ENCODE results near the gene NEGR1.

The NEGR1 gene

GRCh38 chr1:72111662-72112061, 170.7 kb downstream of the NEGR1 start:
- DNase-seq: no peak

DNA sequence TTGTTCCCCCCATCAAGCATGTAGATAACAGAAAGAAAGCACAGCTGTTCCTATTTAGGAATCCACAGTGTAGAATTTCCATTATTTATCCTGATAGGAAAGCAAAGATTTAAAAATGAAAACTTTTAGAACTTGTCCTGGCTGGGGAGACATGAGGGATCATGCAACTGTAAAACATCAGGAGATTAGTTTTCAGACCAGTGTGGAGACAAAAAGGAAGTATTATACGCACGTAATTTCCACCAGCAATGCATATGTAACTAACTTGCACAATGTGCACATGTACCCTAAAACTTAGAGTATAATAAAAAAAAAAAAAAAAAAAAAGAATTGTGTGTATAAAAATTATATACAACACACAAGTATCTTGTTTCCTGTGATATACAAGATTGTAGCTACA, 172.4 kb downstream of the NEGR1 start:
- no peak for DNase-seq

DNA sequence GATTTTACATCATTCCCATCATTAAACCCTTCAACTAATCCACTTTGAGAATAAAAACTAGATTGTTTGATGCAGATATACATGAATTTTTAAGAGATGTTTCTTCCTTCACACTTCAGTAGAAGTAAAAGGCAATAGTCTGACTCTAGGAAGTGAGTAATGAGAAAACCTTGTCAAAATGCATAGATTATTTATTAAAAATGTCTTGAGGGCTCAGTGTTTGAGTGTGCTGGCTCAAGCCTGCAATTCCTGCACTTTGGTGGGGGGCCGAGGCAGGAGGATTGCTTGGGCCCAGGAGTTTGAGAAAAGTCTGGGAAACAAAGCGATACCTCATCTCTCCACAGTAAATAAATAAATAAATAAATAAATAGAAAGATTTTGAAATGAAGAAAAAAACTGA, 177.1 kb downstream of the NEGR1 start:
- no peak for DNase-seq

- no peak for DNase-seq
These were observed 180.3 kb downstream of the NEGR1 start for GRCh38 chr1:72101840-72102632.

DNA sequence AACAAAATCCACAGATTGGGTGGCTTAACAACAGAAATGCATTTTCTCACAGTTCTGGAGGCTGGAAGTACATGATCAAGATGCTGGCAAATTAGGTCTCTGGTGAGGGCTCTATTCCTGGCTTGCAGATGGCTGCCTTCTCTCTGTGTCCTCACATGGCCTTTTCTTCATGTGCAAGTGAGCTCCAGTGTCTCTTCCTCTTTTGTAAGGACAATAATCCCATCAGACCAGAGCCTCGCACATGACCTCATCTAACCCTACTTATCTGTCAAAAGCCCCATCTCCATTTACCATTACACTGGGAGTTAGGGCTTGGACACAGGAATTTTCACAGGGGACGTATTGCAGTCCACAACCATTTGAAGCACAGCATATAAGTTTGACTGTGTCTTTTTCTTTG, 181.6 kb downstream of the NEGR1 start:
- no peak for DNase-seq

- no peak for DNase-seq
These were observed 184.3 kb downstream of the NEGR1 start for GRCh38 chr1:72097851-72098570.

- no peak for DNase-seq
These were observed 188.1 kb downstream of the NEGR1 start for GRCh38 chr1:72094209-72094608.

DNA sequence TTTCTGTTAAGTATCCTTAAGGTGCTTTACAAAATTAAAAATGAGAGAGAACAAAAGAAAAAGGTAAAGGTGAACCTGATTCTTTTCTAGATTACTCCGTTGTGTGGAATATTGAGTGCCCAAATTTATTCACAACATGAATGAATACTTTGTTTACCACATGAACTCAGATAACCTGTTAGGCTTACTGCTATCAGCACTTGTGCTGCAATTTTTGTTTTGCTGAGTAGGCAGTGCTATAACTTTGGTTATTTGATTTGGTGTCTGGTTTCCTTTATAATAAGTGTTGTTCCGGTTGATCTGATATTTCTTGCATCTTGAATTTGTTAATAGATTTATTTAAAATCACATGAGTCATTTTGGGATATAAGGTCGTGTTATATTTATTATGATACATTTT, 195.9 kb downstream of the NEGR1 start:
- no peak for DNase-seq

- no peak for DNase-seq
These were observed 206.9 kb downstream of the NEGR1 start for GRCh38 chr1:72075425-72075824.

DNA sequence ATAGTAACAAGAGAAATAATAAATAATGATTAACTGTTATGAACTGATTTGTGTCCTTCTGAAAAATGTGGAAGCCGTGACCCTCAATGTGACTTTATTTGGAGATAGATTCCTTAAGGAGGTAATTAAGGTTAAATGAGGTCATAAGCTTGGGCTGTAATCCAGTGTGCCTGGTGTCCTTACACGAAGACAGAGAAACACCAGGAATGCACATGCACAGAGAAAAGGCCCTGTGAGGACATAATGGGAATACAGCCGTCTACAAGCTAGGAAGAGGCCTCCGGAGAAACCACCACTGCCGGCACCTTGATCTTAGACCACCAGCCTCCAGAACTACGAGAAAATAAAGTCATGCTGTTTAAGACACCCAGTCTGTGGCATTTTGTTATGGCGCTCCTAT, 215.9 kb downstream of the NEGR1 start:
- no peak for DNase-seq

DNA sequence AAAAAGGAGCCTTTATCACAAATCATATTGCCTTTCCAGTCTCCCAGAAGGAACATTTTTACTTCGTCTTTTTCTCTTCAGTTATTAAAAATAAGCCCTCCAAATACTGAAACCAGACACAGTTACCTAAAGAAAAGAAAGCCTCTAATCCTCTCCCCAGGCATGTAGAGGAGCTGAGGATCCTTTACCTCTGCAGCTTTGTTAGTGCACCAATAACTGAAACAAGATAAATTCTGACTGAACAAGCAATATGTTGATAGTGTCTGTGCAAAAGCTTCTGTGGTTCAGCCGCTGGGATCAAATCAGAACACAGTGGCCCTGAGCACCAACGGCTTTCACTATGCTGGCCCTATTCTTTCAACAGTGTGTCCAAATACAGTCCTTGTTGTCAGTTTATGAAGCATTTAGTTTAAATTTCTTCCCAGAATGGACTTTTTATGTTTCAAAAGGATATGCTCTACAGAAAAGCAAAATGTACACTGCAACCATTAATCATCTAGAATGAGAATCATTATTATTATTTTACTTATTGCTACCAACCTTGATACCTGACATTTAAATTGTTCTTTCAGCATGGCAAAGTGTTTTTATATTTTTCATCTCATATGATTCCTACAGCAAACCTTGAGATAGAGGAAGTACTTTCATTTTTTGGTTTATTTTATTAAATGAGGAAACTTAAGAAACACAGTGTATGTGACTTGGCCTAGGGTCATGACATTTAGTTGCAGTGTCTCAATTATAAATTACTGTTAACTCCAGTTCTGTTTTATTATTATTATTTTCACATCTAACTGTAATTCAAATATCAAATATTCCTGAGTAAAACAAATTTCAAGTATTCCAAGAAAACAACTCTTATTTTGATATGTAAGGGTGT, 217.9 kb downstream of the NEGR1 start:
- DNase-seq: no peak

DNA sequence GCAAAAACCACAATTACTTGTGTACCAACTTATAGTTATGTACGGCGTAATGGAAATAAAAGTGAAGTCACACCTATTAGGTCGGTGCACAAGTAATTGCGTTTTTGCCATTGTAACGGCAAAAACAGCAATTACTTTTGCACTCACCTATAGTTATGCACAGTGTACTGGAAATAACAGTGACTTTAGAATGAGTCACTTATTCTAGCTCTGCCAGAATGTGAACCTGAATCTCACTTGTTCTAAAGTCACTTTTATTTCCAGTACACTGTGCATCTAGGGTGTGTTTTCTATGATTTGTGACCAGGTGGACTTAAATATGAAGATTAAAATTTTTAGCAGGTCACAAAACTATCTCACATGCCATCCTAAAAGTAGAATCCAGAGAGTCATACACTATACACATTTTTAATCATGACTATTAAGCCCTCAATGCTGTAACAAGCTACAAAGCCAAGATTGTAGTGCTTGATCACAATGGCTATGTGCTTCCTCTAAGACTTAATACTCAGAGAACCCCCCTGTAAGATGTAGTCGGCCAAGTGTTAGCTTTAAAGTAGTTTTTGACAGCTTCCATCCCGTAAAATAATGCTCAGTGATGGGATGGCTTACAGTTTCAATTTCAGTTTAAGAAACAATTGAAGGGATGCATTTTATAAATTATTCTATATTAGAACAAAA, 218.8 kb downstream of the NEGR1 start:
- DNase-seq: no peak

DNA sequence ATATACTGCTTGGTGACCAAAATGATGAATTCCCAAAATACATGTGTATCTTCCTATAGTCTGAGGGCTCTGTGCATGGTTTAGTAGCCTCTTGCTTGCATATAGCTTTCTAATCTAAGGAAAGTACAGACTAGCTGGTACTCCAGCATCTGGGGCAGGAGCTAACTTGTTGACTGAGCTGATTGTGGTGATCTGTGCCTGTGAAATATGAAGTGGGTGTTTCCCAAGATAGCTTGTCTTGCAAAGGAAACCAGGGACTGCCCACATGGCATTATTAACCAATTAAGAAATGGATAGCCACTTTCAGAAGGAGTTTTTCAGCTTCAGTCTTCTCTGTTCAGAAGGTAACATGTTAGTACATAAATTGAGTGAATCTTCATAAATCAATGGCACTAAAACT, 219.8 kb downstream of the NEGR1 start:
- no peak for DNase-seq

DNA sequence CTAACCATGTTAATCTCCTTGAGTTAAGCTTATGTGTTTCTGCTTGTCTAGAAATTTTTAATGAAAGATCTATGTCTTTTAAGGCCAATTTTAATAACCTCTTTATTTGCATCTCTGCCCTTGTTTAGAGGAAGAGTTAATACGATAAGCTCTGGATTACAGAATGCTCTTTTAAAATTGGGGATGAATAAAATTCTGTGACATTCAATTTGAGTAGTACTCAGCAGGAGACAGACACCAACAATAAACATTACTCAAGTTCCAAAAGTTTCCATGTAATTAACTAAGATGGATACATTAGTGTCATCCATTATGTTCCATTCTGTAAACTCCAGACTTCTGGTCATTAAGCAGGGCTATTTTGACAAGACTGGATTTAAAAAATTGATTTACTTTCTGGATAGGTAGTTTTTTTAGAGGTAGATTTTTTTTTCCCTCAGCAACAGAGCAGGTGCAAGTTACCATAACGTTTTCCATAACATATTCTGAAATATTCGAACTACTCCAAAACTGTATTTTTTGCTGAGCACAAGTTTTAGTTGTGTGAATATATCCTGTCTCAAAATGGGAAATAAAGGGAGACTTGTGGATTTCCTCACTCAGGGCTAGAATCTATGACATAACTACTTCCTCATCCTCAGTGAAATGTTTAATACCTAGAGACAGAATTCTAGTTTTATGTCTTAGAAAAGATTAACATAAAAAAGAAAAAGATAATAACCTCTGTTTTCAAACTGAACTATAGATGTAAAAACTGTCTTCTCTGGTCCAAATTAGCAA, 221.7 kb downstream of the NEGR1 start:
- DNase-seq: no peak

- DNase-seq: no peak
These were observed 225.8 kb downstream of the NEGR1 start for GRCh38 chr1:72056516-72056915.

DNA sequence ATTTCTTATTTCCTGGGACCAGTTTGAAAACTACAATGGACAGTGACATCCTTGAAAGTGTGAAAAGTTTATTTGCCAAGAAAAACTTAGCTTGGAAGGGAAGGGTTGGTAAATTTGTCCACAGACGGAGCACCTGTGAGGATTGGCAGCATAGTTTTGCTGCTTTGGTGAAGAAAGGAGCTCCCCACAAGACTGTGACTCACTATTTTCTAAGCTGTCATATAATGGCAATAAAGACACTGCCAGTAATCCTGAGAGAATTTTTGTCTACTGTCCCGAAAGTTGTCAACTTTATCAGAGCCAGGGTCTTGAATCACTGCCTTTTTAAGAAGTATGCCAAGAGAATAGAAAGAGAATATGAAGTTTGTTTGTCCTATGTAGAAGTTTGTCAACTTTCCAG, 230.8 kb downstream of the NEGR1 start:
- no peak for DNase-seq

DNA sequence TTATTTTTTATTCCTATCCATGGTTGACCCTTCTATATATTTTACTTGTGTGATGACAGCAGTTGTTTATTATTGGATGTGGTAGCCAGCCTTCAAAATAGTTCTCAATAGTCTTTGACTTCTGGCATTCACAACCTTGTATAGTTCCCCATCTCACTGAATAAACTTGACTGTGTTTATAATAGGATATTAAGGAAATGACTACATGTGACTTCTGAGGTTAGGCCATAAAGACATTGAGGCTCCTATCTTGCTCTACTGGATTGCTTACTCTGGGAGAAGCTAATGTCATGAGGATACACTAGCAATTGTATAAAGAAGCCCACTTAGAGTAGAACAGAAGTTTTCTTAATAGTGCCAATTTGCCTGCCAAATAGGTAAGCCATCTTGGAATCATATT, 231.8 kb downstream of the NEGR1 start:
- no peak for DNase-seq

DNA sequence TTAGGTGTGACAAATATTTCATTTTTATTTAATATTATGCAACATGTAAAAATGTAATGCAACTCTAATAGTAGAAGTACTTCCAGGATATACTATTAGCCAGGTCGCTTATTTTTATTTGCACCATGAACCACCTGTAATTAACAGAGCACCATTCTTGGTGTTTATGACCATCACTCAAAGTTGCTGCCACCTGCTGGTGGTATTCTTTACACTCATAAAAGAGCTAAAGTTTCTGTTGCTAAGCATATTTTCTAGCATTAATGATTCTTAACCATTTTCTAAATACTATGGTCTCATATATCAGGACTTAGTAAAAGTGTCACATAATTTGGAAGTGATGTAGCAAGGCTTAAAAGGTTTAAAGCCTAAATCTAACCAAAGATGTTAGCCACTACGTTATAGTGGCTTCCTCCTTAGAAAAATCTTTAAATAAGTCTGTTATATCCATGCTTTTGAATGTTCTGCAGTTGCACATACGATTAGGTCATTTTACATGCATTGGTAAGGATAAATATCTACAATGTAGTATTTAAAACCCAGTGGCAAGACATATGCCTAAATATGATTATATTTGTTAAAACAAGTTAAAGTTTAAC, 244.5 kb downstream of the NEGR1 start:
- no peak for DNase-seq

- no peak for DNase-seq
These were observed 247.5 kb downstream of the NEGR1 start for GRCh38 chr1:72034827-72035226.

- no peak for DNase-seq
These were observed 259.0 kb downstream of the NEGR1 start for GRCh38 chr1:72023063-72023930.

DNA sequence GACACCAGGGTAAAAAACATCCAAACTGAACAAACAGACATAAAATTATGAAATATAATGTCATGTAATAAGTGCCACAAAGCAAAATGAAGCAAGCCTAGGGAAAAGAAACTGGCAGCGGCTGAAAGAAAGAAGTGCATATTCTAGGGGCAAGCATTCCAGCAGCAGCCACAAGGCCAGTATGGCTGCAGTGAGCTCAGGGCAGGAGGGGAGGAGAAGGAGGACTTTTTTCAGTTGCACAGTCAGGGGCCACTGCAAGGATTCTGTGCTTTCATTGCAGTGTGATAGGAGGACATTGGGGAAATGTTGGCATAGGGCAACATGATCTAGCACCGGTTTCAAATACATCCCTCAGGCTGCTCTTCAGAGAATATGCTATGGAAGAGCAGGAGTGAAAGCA, 263.8 kb downstream of the NEGR1 start:
- DNase-seq: no peak
